Ovary (tissue), 9 donors: ENCODE results near the gene FBXL12. TPM values are rescaled to one million over a fixed set of nuclear protein-coding genes. Genes with fewer than 3 reads are reported as not detected.

ENCODE experiments used
- DNase-seq, 5 donors: peaks; one replicate each; pipeline ENCODE4 v3.0.0-alpha.2; 2019 to 2020
- H3K27ac ChIP-seq, 2 donors: fragments of 200-600 bp; one replicate each; pipeline versions ENCODE4 v1.5.1 to v1.8.0; 2019 to 2022
- H3K27me3 ChIP-seq: fragments of 200-600 bp; one replicate; pipeline ENCODE4 v1.8.0; 2022
- H3K36me3 ChIP-seq: fragments of 200-600 bp; sonication (generic); one replicate; pipeline ENCODE4 v1.5.1; 2019
- H3K4me1 ChIP-seq: one replicate; pipeline ENCODE4 v1.8.1; 2013; ENCODE audit warnings: mild to moderate bottlenecking, moderate library complexity; ENCODE audit not compliant: insufficient read depth
- H3K4me3 ChIP-seq: fragments of 200-600 bp; sonication (generic); one replicate; pipeline ENCODE4 v1.5.1; 2017
- H3K9me3 ChIP-seq, 2 donors: fragments of 200-600 bp in 1 of 2; sonication (generic) in 1 of 2; one replicate each; pipeline versions ENCODE4 v1.5.1 to v1.8.1; 2013 to 2019; ENCODE audit warnings: mild to moderate bottlenecking in 1 of 2, moderate library complexity in 1 of 2
- CTCF ChIP-seq, 3 donors: fragments of 450-650 bp in 2 of 3; fragments of 200-600 bp in 1 of 3; IDR thresholded peaks; one replicate each; pipeline versions ENCODE4 v1.5.1 to v1.8.0; 2016 to 2022; ENCODE audit warnings: antibody characterized with exemption in 3 of 3, mild to moderate bottlenecking in 1 of 3
- EP300 ChIP-seq: sonication (generic); formaldehyde crosslinking; IDR thresholded peaks from one replicate; pipeline ENCODE4 v1.6.1; 2017; ENCODE audit warnings: antibody characterized with exemption
- POLR2A ChIP-seq: fragments of 450-650 bp; IDR thresholded peaks from one replicate; pipeline ENCODE4 v1.6.1; 2017; ENCODE audit warnings: antibody characterized with exemption, mild to moderate bottlenecking, moderate library complexity
- WGBS, 3 donors: extraction: QIAGEN DNeasy Blood & Tissue Kit in 1 of 3; methylation state at CpG; one replicate each; pipeline versions ENCODE4 v1.1.5 to v1.1.7; 2013 to 2017; 5-methylcytosine and 5-hydroxymethylcytosine counted together
- intact Hi-C, 4 donors: fragments of 100-400 bp; cut with DNase I; formaldehyde crosslinking; loops; one replicate each; pipeline versions ENCODE4 v1.11.0 to v1.15.1; 2022 to 2023
- polyA plus RNA-seq, 2 donors: library from polyadenylated mRNA; stranded (reverse); fragments of 200-250 nt in 1 of 2; fragments of 350-450 nt in 1 of 2; fragmentation: Illumina TruSeq in 1 of 2; extraction: RNeasy Lipid Tissue Mini Kit (QIAGEN cat#74804) in 1 of 2; gene quantifications; one replicate each; pipeline ENCODE4 v1.2.3, GENCODE V29; 2013 to 2014
- total RNA-seq, 7 donors: library from RNA; depleted of rRNA in 2 of 7; stranded (reverse); fragments of >200 nt in 2 of 7; fragmentation: NEBNext Ultra II Directional in 3 of 7; extraction: Animal tissue kit (Norgen Biotek cat#: 25700) in 3 of 7; gene quantifications; one replicate each; pipeline versions ENCODE4 v1.1.0 to v1.2.4, GENCODE V29; 2016 to 2023
- donor health status: DM: no; HTN: no; CAD: no; lungs with moderate emphysema.
- donor health status: DM: no; HTN: no; CAD: no.
- donor health status: Bipolar disorder and iron deficiency.
- donor health status: DM: yes; HTN: yes; CAD: no.
- donor health status: DM: no; HTN: no; CAD: no.
- donor health status: DM: yes; HTN: yes; CAD: no.

Gene FBXL12
- total and polyA plus RNA-seq, 9 donors = 18.3 to 34.4 (median 25.2) TPM

- H3K27ac ChIP-seq = no peak overlapping the region
- H3K9me3 ChIP-seq = no peaks in the 10 kb centered on the region
- H3K27me3 ChIP-seq = no peaks in the 10 kb centered on the region
- intact Hi-C loops = no loop called here
- H3K4me1 ChIP-seq = no peaks in the 10 kb centered on the region
- DNase-seq = no peak
- 94 to 96% (median 95%) methylated on average over 13 of the region's 13 CpGs for WGBS, 3 donors
- no peaks in the 10 kb centered on the region for H3K36me3 ChIP-seq
- H3K4me3 ChIP-seq = no peak overlapping the region
- TF ChIP-seq EP300 (no peak), CTCF (IDR thresholded peaks at IDR 0.05) (no peak), POLR2A (no peak)
Observed at GRCh38 chr19:9857076-9857721, 38.3 kb upstream of the FBXL12 start.

DNA sequence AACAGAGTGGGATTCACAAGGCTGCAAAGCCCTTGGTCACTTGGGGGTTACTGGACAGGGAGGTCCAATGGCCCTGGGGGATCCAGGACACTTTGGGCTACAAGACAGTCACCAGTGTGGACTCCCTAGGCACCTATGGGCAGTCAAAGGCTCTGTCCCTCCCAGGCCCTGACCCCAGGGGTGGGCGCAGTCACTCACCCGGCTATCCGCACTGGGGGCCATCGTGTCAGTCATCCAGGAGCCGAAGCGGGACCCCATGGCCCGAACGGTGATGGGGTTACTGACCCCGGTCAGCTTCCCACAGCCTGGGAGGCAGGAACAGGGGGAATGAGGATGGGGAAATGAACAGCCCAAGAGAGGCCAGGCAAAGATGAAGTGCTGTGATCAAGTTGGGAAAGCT lies 37.7 kb upstream of the FBXL12 start:
- 92 to 94% (median 93%) methylated on average over 9 of the region's 9 CpGs for WGBS, 3 donors
- Histone ChIP-seq H3K9me3 (no peaks in the 10 kb centered on the region), H3K27me3 (no peaks in the 10 kb centered on the region), H3K36me3 (no peaks in the 10 kb centered on the region), H3K4me3 (no peak overlapping the region), H3K4me1 (no peaks in the 10 kb centered on the region), H3K27ac (no peak overlapping the region)
- intact Hi-C loops = no loop called here
- TF ChIP-seq POLR2A (no peak), CTCF (IDR thresholded peaks at IDR 0.05) (no peak), EP300 (no peak)
- DNase-seq = no peak

- Histone ChIP-seq H3K27ac (no peak overlapping the region), H3K4me3 (no peak overlapping the region), H3K4me1 (no peaks in the 10 kb centered on the region), H3K9me3 (no peaks in the 10 kb centered on the region), H3K27me3 (no peaks in the 10 kb centered on the region), H3K36me3 (no peaks in the 10 kb centered on the region)
- intact Hi-C loops = no loop called here
- TF ChIP-seq EP300 (no peak), POLR2A (no peak), CTCF (IDR thresholded peaks at IDR 0.05) (no peak)
- DNase-seq = no peak
- WGBS, 3 donors = 95 to 97% (median 97%) methylated on average over 38 of the region's 38 CpGs
Observed at GRCh38 chr19:9854282-9854846, 35.5 kb upstream of the FBXL12 start.

DNA sequence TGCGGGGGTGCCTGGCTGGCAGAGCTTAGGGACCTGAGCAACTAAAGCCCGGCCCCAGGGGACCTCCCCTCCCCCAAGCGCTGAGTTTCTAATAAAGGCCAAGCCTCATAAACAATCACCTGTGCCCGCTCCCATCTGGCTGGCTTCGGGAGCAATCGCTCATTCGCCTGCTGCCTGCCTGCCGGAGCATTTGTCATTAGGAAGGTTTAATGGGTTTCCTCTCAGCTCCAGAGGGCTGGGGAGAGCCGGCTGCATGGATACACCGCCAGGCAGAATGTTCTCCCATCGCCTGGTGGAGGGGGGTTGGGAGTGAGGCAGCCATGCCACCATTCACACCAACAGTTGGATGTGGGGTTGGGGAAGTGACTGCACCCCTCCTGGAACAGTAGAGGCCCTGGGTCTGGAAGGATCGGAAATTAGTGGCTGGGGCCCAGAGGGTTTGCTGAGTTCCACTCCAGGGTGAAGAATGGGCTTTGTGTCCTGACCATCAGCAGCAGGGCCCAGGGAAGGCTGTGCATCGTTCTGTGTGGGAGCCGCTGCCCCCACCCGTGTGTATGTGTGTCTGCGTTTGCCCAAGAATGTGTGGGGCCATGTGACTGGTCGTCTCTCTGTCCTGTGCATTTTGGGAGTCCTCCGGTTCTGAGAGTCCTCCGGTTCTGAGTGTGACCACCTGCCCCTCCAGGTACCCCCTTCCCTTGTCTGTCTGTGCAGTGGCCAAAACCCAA lies 31.5 kb upstream of the FBXL12 start:
- TF ChIP-seq POLR2A (no peak), CTCF (IDR thresholded peaks at IDR 0.05) (no peak), EP300 (no peak)
- Histone ChIP-seq H3K4me3 (no peak overlapping the region), H3K9me3 (no peaks in the 10 kb centered on the region), H3K27me3 (no peaks in the 10 kb centered on the region), H3K27ac (no peak overlapping the region), H3K4me1 (no peaks in the 10 kb centered on the region), H3K36me3 (no peaks in the 10 kb centered on the region)
- no peak for DNase-seq
- intact Hi-C loops = no loop called here
- WGBS, 3 donors = 62 to 73% (median 68%) methylated on average over 18 to 19 of the region's 19 CpGs
